ENCODE measurements around the gene PRICKLE2. TPM values are rescaled to one million over a fixed set of nuclear protein-coding genes. Genes with fewer than 3 reads are reported as not detected.

Gene PRICKLE2
- total RNA-seq, 1 donor from 2014 or later, result 84.4 TPM

DNA sequence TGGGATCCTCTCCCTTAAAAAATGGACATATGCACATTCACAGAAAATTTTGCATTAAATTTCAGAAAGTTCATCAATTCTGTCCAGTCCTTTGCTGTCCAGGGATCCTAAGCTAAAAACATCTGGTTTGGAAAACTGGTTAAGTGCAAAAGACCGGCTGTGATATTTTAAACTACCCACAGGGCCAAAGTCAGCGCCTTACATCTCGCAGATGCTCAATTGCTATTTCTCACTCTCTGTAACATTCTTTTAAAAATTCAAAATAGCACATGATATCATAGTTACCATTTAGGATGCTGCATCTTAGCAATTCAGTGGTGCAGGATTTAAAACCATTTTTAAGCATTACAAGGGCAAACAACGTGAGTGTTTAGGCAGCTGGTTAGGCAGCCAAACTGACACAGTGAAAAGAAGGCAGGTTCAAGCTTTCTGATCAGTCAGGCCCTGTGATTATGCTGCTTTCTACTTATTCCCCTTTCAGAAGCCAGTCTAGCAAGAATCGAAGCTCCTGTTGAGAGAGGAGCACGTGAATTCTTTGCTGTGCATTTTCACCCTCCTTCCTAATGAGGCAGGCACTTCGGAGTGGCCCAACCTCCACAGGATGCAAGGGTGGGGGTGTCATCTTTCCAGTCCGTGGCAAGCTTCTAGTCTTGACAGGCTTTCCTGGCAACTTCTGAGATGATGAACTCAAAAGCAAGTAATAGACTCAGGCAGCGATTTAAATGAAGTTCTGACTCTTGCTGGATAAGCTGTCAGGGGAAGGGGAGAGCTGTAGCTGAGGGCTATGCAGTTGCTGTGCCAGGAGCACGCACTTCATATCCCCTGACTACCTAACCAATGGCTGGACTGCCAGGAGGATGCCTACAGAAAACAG, 8.8 kb downstream of the PRICKLE2 start:
- no peak overlapping the region for H2AFZ ChIP-seq (ENCODE audit: low read depth, low read length)
- H3K4me2 ChIP-seq (ENCODE audit: low read length), result peak overlapping the region; percentile 60
- peaks cover 98% of the 10 kb centered on the region for H3K79me2 ChIP-seq (ENCODE audit: insufficient read depth, low read length)
- H3K9ac ChIP-seq (ENCODE audit: low read length), result peak overlapping the region; percentile 49
- Mint-ChIP-seq H3K36me3 (ENCODE audit: low read depth, unreplicated experiment) (peaks cover 5% of the 10 kb centered on the region), H3K27ac (ENCODE audit: unreplicated experiment) (peak overlapping the region; percentile 43), H3K4me3 (ENCODE audit: unreplicated experiment) (peak overlapping the region; percentile 51), H3K9me3 (ENCODE audit: unreplicated experiment) (no peaks in the 10 kb centered on the region), H3K4me1 (ENCODE audit: low read depth, unreplicated experiment) (peaks cover 82% of the 10 kb centered on the region), H3K27me3 (ENCODE audit: low read depth, unreplicated experiment) (no peaks in the 10 kb centered on the region)
- peak overlapping the region; percentile 2 for H3K27ac ChIP-seq (ENCODE audit: low read depth, low read length)
- TF ChIP-seq EZH2 (IDR thresholded peaks at IDR 0.05; ENCODE audit: insufficient read depth, low read length) (no peak), CTCF (IDR thresholded peaks at IDR 0.05; ENCODE audit: insufficient read depth, low read depth, low read length) (no peak)
- DNase-seq (ENCODE audit: low read depth) (peak; percentile 58), FAIRE-seq (peak; percentile 83)
- no peaks in the 10 kb centered on the region for H3K9me3 ChIP-seq (ENCODE audit: insufficient read depth, low read depth, low read length)
- H4K20me1 ChIP-seq (ENCODE audit: insufficient read depth, low read length), result peaks cover 77% of the 10 kb centered on the region
- H3K27me3 ChIP-seq (ENCODE audit: insufficient read depth, low read length), result no peaks in the 10 kb centered on the region
- H3K36me3 ChIP-seq (ENCODE audit: insufficient read depth, low read length), result no peaks in the 10 kb centered on the region
- H3K4me3 ChIP-seq (ENCODE audit: insufficient read depth, low read depth, low read length), result no peak overlapping the region
- peaks cover 48% of the 10 kb centered on the region for H3K4me1 ChIP-seq (ENCODE audit: insufficient read depth, low read length)

DNA sequence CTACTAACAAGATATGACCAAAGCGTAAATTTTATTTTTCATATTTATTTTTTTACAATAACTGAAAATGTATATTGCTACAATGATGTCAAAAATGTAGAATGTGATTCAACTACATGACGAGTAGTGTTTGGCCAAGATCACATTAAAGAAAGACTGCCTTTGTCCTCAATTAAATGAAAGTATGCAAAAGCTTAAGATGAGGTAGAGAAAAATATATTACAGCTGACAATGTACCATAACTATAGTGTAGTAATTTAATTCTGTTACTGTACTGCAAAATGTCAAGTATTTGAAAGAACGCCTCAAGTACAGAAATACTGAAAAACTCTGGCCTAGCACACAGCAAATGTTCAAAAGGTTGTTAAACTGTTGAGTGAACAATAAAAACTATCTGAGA, 9.7 kb downstream of the PRICKLE2 start:
- DNase-seq (ENCODE audit: low read depth) (no peak), FAIRE-seq (no peak)
- no peaks in the 10 kb centered on the region for H3K27me3 ChIP-seq (ENCODE audit: insufficient read depth, low read length)
- H3K9ac ChIP-seq (ENCODE audit: low read length), result no peak overlapping the region
- Mint-ChIP-seq H3K27me3 (ENCODE audit: low read depth, unreplicated experiment) (no peaks in the 10 kb centered on the region), H3K4me3 (ENCODE audit: unreplicated experiment) (no peak overlapping the region), H3K36me3 (ENCODE audit: low read depth, unreplicated experiment) (peaks cover 7% of the 10 kb centered on the region), H3K4me1 (ENCODE audit: low read depth, unreplicated experiment) (peaks cover 75% of the 10 kb centered on the region), H3K27ac (ENCODE audit: unreplicated experiment) (no peak overlapping the region), H3K9me3 (ENCODE audit: unreplicated experiment) (no peaks in the 10 kb centered on the region)
- H3K4me1 ChIP-seq (ENCODE audit: insufficient read depth, low read length), result peaks cover 38% of the 10 kb centered on the region
- H4K20me1 ChIP-seq (ENCODE audit: insufficient read depth, low read length), result peaks cover 85% of the 10 kb centered on the region
- H3K79me2 ChIP-seq (ENCODE audit: insufficient read depth, low read length), result peaks cover 98% of the 10 kb centered on the region
- H3K4me2 ChIP-seq (ENCODE audit: low read length), result no peak overlapping the region
- no peak overlapping the region for H3K27ac ChIP-seq (ENCODE audit: low read depth, low read length)
- no peak for TF ChIP-seq CTCF (IDR thresholded peaks at IDR 0.05; ENCODE audit: insufficient read depth, low read depth, low read length)
- no peak for TF ChIP-seq EZH2 (IDR thresholded peaks at IDR 0.05; ENCODE audit: insufficient read depth, low read length)
- H3K36me3 ChIP-seq (ENCODE audit: insufficient read depth, low read length), result no peaks in the 10 kb centered on the region
- H3K9me3 ChIP-seq (ENCODE audit: insufficient read depth, low read depth, low read length), result no peaks in the 10 kb centered on the region
- no peak overlapping the region for H2AFZ ChIP-seq (ENCODE audit: low read depth, low read length)
- no peak overlapping the region for H3K4me3 ChIP-seq (ENCODE audit: insufficient read depth, low read depth, low read length)

DNA sequence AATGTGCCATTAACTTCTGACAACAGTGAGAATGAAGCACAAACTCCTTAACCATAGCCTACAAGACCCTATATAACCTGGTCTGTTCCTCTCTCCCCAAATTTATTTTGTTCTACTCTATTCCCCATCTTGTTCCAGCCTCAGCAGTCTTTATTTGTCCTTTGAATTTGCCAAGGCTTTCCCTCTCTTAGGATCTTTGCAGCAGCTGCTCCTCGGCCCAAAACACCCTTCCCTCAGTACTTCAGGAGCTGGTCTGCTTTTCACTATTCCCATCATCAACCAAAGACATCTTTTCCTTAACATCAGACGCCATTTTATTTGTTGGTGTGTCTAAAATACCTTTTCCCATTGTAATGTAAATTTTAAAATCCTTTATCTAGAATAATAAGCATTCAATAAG, 10.2 kb downstream of the PRICKLE2 start:
- no peak overlapping the region for H3K4me3 Mint-ChIP-seq (ENCODE audit: unreplicated experiment)

More for the DNA sequence above, 10.2 kb downstream of the PRICKLE2 start:
- Histone ChIP-seq H3K79me2 (ENCODE audit: insufficient read depth, low read length) (peaks cover 98% of the 10 kb centered on the region), H3K9me3 (ENCODE audit: insufficient read depth, low read depth, low read length) (no peaks in the 10 kb centered on the region), H3K4me1 (ENCODE audit: insufficient read depth, low read length) (peaks cover 35% of the 10 kb centered on the region), H2AFZ (ENCODE audit: low read depth, low read length) (no peak overlapping the region), H3K4me2 (ENCODE audit: low read length) (peak overlapping the region; percentile 83), H3K4me3 (ENCODE audit: insufficient read depth, low read depth, low read length) (no peak overlapping the region), H4K20me1 (ENCODE audit: insufficient read depth, low read length) (peaks cover 87% of the 10 kb centered on the region), H3K27me3 (ENCODE audit: insufficient read depth, low read length) (no peaks in the 10 kb centered on the region), H3K27ac (ENCODE audit: low read depth, low read length) (no peak overlapping the region), H3K36me3 (ENCODE audit: insufficient read depth, low read length) (no peaks in the 10 kb centered on the region), H3K9ac (ENCODE audit: low read length) (no peak overlapping the region)
- no peaks in the 10 kb centered on the region for H3K9me3 Mint-ChIP-seq (ENCODE audit: unreplicated experiment)
- peaks cover 7% of the 10 kb centered on the region for H3K36me3 Mint-ChIP-seq (ENCODE audit: low read depth, unreplicated experiment)
- DNase-seq (ENCODE audit: low read depth), result no peak
- no peak for TF ChIP-seq CTCF (IDR thresholded peaks at IDR 0.05; ENCODE audit: insufficient read depth, low read depth, low read length)
- TF ChIP-seq EZH2 (IDR thresholded peaks at IDR 0.05; ENCODE audit: insufficient read depth, low read length), result no peak
- H3K27ac Mint-ChIP-seq (ENCODE audit: unreplicated experiment), result peak overlapping the region; percentile 3
- H3K27me3 Mint-ChIP-seq (ENCODE audit: low read depth, unreplicated experiment), result no peaks in the 10 kb centered on the region
- no peak for FAIRE-seq
- H3K4me1 Mint-ChIP-seq (ENCODE audit: low read depth, unreplicated experiment), result peaks cover 73% of the 10 kb centered on the region
